Thymus (tissue), 11 donors: ENCODE results near the gene CREG2. TPM values are rescaled to one million over a fixed set of nuclear protein-coding genes. Genes with fewer than 3 reads are reported as not detected.

Experiments
- DNase-seq, 9 donors: peaks; one replicate each; pipeline ENCODE4 v3.0.0-alpha.2; 2013; ENCODE audit warnings: low spot score in 9 of 9, low read depth in 6 of 9, missing footprints in 1 of 9
- H3K27ac ChIP-seq, 2 donors: one replicate each; pipeline ENCODE4 v1.5.1; 2013; ENCODE audit warnings: control low read depth in 1 of 2, low read depth in 1 of 2, low read length in 1 of 2, mild to moderate bottlenecking in 1 of 2, moderate library complexity in 1 of 2
- H3K27me3 ChIP-seq, 2 donors: one replicate each; pipeline ENCODE4 v1.5.1; 2013; ENCODE audit warnings: low read length in 1 of 2; ENCODE audit not compliant: control insufficient read depth in 2 of 2, insufficient read depth in 1 of 2
- H3K36me3 ChIP-seq, 2 donors: one replicate each; pipeline ENCODE4 v1.5.1; 2013; ENCODE audit warnings: low read length in 1 of 2, mild to moderate bottlenecking in 1 of 2, moderate library complexity in 1 of 2; ENCODE audit not compliant: control insufficient read depth in 2 of 2, insufficient read depth in 2 of 2
- H3K4me1 ChIP-seq, 2 donors: one replicate each; pipeline ENCODE4 v1.5.1; 2013; ENCODE audit warnings: low read length in 2 of 2; ENCODE audit not compliant: control insufficient read depth in 2 of 2, insufficient read depth in 2 of 2
- H3K4me3 ChIP-seq, 2 donors: one replicate each; pipeline ENCODE4 v1.5.1; 2013; ENCODE audit warnings: low read length in 2 of 2, control low read depth in 1 of 2, mild to moderate bottlenecking in 1 of 2
- H3K9me3 ChIP-seq, 2 donors: one replicate each; pipeline ENCODE4 v1.5.1; 2013; ENCODE audit warnings: low read length in 1 of 2, mild to moderate bottlenecking in 1 of 2; ENCODE audit not compliant: control insufficient read depth in 2 of 2, insufficient read depth in 1 of 2
- WGBS: extraction: QIAGEN DNeasy Blood & Tissue Kit; methylation state at CpG from one replicate; pipeline ENCODE4 v1.1.7; 2013; 5-methylcytosine and 5-hydroxymethylcytosine counted together
- polyA plus RNA-seq: library from polyadenylated mRNA; stranded (reverse); fragments of 200-250 nt; gene quantifications from one replicate; pipeline ENCODE4 v1.2.3, GENCODE V29; 2013
- total RNA-seq: library from RNA; stranded (reverse); fragments of 120-200 nt; gene quantifications from one replicate; pipeline ENCODE4 v1.2.4, GENCODE V29; 2013
- donor health status: healthy.

CREG2 gene
- total and polyA plus RNA-seq, 2 donors: 0.07 to 0.38 TPM

DNA sequence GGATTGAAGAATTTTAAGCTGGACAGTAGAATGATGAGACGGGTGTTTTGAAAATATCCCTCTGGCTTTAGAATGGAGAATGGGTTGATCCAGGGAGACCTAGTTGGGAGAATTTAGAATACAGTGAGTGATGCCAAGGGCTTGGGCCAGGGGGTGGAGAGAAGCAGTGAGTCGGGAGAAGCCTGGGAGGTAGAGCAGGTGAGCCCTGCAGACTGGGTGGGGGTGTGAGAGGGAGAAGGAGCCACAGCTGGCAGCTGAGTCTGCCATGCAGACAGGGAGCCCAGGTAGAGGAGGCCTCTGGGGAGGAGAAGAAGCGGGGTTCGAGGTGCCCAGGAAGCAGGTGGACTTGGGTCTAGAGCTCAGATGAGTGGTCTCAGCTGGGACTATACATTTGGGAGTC is 18.2 kb downstream of the CREG2 start:
- H3K4me1 ChIP-seq: peaks cover 0 to 2% of the 10 kb centered on the region in 2 donors
- H3K4me3 ChIP-seq: no peak overlapping the region
- WGBS: 99% methylated on average over 4 of the region's 4 CpGs
- no peak for DNase-seq
- H3K27me3 ChIP-seq: no peaks in the 10 kb centered on the region
- H3K36me3 ChIP-seq: no peaks in the 10 kb centered on the region
- H3K9me3 ChIP-seq: no peaks in the 10 kb centered on the region
- no peak overlapping the region for H3K27ac ChIP-seq

DNA sequence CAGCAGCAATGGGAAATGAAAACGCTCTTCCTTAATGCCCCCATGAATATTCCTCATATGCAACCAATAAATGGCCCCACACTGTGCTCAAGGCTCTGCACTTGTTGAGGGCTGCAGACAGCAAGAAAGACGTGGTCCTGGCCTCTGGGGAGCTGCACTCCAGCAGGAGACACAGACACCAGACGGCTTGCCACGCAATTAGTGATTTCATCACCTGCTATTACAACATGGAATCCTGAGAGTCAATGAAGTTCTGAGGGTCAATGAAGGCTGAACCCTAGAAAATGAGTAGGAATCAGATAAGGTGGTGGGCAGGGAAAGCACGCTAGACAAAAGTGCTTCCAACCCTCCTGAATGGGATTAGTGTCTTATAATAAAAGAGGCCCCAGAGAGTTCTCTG is 18.9 kb downstream of the CREG2 start:
- H3K27ac ChIP-seq: no peak overlapping the region
- no peak for DNase-seq
- no peaks in the 10 kb centered on the region for H3K4me1 ChIP-seq
- no peak overlapping the region for H3K4me3 ChIP-seq
- no peaks in the 10 kb centered on the region for H3K36me3 ChIP-seq
- 97% methylated on average over 5 of the region's 5 CpGs for WGBS
- H3K27me3 ChIP-seq: no peaks in the 10 kb centered on the region
- H3K9me3 ChIP-seq: no peaks in the 10 kb centered on the region

DNA sequence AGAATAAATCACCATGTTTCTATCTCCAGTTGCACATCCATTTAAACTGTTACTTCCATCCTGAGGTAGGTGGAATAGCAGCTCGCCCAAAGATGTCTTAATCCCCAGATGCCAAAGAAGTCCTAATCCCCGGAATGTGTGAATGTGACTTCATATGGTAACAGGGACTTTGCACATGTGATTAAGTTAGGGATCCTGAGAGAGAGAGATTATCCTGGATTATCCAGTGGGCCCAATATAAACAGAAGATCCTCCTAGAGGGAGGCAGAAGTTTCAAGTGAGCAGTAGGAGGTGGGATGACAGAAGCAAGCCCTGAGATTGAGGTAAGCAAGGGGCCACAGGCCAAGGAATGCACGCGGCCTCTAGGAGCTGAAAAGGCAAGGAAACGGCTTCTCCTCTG is 19.8 kb downstream of the CREG2 start:
- Histone ChIP-seq H3K9me3 (no peaks in the 10 kb centered on the region), H3K4me1 (no peaks in the 10 kb centered on the region), H3K4me3 (no peak overlapping the region), H3K27ac (no peak overlapping the region), H3K36me3 (no peaks in the 10 kb centered on the region), H3K27me3 (no peaks in the 10 kb centered on the region)
- WGBS: 97% methylated on average over 5 of the region's 5 CpGs
- DNase-seq: no peak

DNA sequence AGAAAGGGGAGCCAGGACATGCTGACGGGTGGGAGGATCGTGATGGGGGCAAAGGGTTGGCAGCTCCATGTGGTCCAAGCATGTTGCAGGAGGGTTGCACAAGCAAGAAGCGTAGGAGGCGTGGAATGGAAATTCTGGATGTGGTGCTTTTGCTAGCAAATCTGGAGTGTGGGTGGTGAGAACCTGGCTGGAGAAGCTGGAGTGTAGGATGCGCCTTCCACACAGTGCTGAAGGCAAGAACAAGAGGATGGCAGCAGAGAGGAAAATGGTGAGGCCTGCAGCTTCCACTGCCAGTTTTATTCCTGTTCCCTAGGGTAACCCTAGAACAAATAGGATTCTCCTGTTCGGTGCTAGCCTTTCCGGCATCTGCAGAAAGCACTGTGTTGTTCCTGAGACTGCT is 22.4 kb downstream of the CREG2 start:
- Histone ChIP-seq H3K36me3 (no peaks in the 10 kb centered on the region), H3K4me1 (peaks cover 0 to 7% of the 10 kb centered on the region in 2 donors), H3K4me3 (no peak overlapping the region), H3K9me3 (no peaks in the 10 kb centered on the region), H3K27ac (no peak overlapping the region), H3K27me3 (no peaks in the 10 kb centered on the region)
- no peak for DNase-seq
- 93% methylated on average over 7 of the region's 7 CpGs for WGBS

- WGBS: 82% methylated on average over 4 of the region's 4 CpGs
- Histone ChIP-seq H3K27ac (no peak overlapping the region), H3K4me1 (peaks cover 0 to 7% of the 10 kb centered on the region in 2 donors), H3K9me3 (no peaks in the 10 kb centered on the region), H3K36me3 (no peaks in the 10 kb centered on the region), H3K27me3 (no peaks in the 10 kb centered on the region), H3K4me3 (no peak overlapping the region)
- DNase-seq: no peak
These were observed 24.5 kb downstream of the CREG2 start for GRCh38 chr2:101362777-101363176.

DNA sequence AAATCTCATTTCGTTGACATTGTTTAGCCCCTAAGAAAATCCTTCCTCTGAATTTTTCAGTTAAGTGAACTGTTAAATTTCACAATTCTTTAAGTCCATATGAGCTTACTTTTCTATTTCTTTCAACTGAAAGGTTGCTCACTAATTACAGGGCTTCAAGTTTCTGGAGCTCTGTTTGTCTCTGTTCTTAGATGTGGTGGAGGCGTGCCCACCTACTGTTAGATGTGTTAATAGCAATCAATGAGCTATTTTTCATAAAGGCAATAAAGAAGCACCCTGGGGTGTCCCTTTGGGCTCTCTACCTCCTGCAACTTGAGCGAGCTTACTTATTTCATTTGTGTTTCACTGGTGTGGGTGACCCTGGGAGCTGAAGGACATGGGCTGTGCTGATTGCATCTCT is 25.0 kb downstream of the CREG2 start:
- DNase-seq: no peak
- no peak overlapping the region for H3K27ac ChIP-seq
- H3K4me3 ChIP-seq: no peak overlapping the region
- no peaks in the 10 kb centered on the region for H3K27me3 ChIP-seq
- H3K4me1 ChIP-seq: peaks cover 0 to 7% of the 10 kb centered on the region in 2 donors
- H3K36me3 ChIP-seq: no peaks in the 10 kb centered on the region
- WGBS: 92% methylated on average over 3 of the region's 3 CpGs
- H3K9me3 ChIP-seq: no peaks in the 10 kb centered on the region

DNA sequence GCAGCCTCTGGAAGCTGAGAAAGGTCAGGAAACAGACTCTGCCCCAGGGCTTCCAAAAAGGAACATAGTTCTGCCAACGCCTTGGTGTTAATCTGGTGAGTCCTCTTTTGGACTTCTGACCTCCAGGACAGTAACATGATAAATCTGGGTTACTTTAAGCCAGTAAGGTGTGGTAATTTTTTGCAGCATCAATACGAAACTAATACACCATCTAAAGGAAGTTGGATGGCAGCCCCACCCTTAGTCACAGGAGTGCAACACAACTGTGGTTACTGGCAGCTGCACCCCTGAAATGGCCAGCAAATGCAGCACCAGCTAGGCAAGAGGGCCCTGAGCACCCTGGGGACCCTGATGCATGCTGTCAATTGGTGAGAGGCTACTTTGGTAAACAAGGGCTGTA is 25.8 kb downstream of the CREG2 start:
- DNase-seq: peak in 1 of 9 donors; percentile 8
- Histone ChIP-seq H3K4me1 (peaks cover 0 to 7% of the 10 kb centered on the region in 2 donors), H3K9me3 (no peaks in the 10 kb centered on the region), H3K27ac (no peak overlapping the region), H3K27me3 (no peaks in the 10 kb centered on the region), H3K36me3 (no peaks in the 10 kb centered on the region), H3K4me3 (no peak overlapping the region)
- WGBS: 83% methylated on average over 2 of the region's 2 CpGs

- H3K36me3 ChIP-seq: no peaks in the 10 kb centered on the region
- H3K27ac ChIP-seq: no peak overlapping the region
- 92% methylated on average over 4 of the region's 4 CpGs for whole genome bisulfite sequencing
- no peaks in the 10 kb centered on the region for H3K9me3 ChIP-seq
- no peak overlapping the region for H3K4me3 ChIP-seq
- no peak for DNase-seq
- H3K4me1 ChIP-seq: peaks cover 0 to 7% of the 10 kb centered on the region in 2 donors
- no peaks in the 10 kb centered on the region for H3K27me3 ChIP-seq
These were observed 26.2 kb downstream of the CREG2 start for GRCh38 chr2:101361121-101361520.

GRCh38 chr2:101360232-101360631 is 27.1 kb downstream of the CREG2 start:
- 72% methylated on average over 4 of the region's 4 CpGs for WGBS
- Histone ChIP-seq H3K27ac (no peak overlapping the region), H3K4me1 (peaks cover 0 to 7% of the 10 kb centered on the region in 2 donors), H3K9me3 (no peaks in the 10 kb centered on the region), H3K4me3 (no peak overlapping the region), H3K27me3 (no peaks in the 10 kb centered on the region), H3K36me3 (no peaks in the 10 kb centered on the region)
- DNase-seq: no peak

DNA sequence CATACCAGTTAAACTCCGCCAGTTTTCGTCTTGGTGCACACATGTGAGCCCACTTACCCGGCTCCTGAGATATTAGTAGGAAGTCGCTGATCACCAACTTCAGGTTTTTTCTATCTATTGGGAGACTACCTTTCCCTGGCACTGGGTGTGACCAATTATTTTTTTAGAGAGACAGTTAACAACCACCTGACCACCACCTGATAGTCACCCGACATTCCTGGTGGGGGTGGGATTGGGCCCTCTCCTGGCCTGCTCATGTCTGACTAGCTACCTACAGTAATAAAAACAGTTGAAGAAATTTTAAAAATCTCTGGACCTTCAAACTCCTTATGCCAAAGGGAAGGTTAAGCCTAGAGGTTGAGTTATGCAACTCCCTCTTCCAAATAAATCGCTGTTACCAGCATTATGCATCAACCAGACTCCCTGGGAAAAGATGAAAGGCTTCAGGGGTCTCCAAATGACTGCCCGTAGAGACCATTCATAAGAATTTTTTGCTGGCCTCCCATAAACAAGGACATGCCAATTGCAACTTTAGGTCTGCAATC is 27.8 kb downstream of the CREG2 start:
- 97% methylated on average over 7 of the region's 7 CpGs for WGBS
- Histone ChIP-seq H3K9me3 (no peaks in the 10 kb centered on the region), H3K27me3 (no peaks in the 10 kb centered on the region), H3K4me3 (no peak overlapping the region), H3K27ac (no peak overlapping the region), H3K4me1 (peaks cover 0 to 7% of the 10 kb centered on the region in 2 donors), H3K36me3 (no peaks in the 10 kb centered on the region)
- no peak for DNase-seq
